ENCODE data around the gene SRPK2. TPM values are rescaled to one million over a fixed set of nuclear protein-coding genes. Genes with fewer than 3 reads are reported as not detected.

The SRPK2 gene
- total RNA-seq, 1 donor from 2014 or later: 26.7 TPM

DNA sequence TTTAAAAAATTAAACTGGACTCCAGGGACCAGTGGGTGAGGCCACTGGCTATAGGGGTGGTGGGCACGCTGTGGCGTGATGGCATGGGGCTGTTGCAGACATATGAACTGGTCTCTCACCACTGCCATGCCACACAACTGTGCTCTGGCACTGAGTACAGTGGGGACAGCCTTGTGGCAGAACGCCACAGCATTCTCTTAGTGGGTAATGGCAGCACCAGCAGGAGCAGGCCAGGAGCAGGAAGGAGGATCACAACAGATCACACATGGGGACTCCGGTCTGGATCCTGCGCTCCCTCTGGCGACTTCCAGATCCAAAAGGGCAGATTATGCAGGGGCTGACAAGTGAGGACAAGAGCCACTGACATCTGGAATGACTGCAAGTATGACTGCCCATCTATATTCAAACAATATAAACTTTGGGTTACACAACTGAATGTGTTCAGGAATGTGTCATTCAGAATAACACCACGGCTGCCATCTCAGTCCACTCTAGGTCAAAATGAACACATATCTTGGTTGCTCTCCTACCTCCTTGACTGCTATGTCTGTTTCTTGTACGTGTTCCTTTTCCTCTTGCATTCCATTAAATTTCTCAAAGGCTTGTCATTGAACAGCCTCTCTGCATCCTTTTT is 198.7 kb downstream of the SRPK2 start:
- TF ChIP-seq, protein P1, sequence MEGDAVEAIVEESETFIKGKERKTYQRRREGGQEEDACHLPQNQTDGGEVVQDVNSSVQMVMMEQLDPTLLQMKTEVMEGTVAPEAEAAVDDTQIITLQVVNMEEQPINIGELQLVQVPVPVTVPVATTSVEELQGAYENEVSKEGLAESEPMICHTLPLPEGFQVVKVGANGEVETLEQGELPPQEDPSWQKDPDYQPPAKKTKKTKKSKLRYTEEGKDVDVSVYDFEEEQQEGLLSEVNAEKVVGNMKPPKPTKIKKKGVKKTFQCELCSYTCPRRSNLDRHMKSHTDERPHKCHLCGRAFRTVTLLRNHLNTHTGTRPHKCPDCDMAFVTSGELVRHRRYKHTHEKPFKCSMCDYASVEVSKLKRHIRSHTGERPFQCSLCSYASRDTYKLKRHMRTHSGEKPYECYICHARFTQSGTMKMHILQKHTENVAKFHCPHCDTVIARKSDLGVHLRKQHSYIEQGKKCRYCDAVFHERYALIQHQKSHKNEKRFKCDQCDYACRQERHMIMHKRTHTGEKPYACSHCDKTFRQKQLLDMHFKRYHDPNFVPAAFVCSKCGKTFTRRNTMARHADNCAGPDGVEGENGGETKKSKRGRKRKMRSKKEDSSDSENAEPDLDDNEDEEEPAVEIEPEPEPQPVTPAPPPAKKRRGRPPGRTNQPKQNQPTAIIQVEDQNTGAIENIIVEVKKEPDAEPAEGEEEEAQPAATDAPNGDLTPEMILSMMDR (conservative IDR thresholded peaks at IDR 0.05; ENCODE audit: low read depth, low read length): no peak
- no peak overlapping the region for H3K4me3 ChIP-seq (ENCODE audit: low read depth, low read length)
- no peak for DNase-seq (ENCODE audit: low read depth)

DNA sequence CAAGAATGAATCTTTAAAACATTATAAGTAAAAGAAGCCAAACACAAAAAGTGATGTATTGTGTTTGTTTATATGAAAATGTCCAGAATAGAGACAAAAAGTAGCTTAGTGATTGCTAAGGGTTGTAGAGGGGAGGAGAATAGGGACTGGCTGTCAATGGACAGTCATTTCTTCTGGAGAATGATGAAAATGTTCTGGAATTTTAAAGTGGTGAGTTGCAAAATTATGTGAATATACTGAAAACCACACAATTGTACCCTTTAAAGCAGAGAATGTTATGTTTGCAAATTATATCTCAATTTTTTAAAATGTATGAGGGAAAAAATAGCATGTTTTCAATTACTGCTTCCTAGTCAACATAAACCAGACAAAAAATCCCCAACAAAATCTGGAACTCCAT is 200.5 kb downstream of the SRPK2 start:
- no peak overlapping the region for H3K4me3 ChIP-seq (ENCODE audit: low read depth, low read length)
- no peak for DNase-seq (ENCODE audit: low read depth)
- TF ChIP-seq, protein P1 (conservative IDR thresholded peaks at IDR 0.05; ENCODE audit: low read depth, low read length): no peak

DNA sequence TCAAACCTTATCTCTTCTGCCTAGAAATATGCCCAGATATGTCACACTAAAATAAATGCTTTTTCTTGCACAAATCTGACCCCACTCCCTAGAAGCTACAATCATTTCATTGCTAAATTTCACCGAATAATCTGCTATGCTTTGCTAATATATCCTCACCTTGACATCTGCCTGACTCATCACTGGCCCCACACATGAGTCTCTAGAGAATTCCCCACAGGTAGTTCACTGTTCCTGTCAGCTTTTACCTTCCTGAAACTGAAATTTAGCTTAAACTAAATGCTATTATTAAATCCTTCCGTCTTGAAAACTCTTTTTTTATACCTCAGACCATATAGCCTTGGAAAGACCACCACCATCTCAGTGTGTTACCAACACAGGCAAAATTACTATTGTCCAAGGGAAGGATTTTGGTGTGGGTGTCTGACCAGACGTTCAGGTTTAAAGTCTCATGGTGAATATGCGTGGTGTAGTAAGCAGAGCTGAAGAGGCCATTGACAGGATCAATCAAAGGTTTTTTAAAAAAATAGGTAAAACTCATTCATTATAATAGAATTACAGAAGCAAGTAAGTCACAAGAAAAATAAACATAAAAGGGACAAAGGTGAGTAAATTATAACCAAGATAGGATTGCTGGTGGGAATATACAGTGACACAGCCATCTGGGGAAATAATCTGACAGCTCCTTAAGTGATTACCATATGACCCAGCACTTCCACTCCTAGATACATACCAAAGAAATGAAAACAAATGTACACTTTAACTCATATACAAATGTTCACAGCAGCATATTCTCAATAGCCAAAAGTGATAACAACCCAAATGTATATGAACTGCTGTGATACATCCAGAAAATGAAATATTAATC is 201.2 kb downstream of the SRPK2 start:
- no peak for DNase-seq (ENCODE audit: low read depth)

DNA sequence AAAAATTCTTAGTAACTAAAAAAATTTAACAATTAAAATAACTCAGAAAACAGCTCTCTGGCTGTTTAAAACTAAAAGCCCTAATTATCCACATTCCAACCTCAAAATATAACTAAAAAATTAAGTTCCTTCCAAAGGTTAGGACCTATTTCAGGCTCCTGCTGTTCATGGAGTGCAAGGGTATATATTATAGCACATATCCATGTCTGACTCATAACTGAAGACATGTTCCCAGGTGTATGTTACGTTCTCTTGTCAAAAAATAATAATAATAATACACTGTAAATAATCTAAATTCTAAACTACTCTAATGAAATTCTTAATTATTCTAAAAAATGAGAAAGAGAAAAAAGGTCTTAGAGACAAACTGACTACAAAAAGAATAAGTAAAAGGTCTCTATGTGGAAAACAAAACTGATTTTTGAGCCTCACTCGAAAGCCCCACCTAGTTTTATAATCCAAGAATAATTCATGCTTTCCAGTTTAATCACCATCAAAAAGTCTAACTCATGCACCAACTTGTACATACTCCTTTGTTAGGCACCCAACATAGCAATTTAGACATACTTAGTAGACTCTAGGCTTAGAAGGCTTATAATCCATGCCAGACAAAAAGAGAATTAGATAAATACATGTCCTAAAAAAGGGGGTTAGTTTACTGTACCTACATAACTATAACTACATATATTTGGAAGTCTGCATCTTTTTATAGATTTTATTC is 203.3 kb downstream of the SRPK2 start:
- no peak for DNase-seq (ENCODE audit: low read depth)
- H3K4me3 ChIP-seq (ENCODE audit: low read depth, low read length): no peak overlapping the region
- TF ChIP-seq, protein P1 (conservative IDR thresholded peaks at IDR 0.05; ENCODE audit: low read depth, low read length): no peak

More for the DNA sequence above, 201.2 kb downstream of the SRPK2 start:
- TF ChIP-seq, protein P1 (conservative IDR thresholded peaks at IDR 0.05; ENCODE audit: low read depth, low read length): no peak
- no peak overlapping the region for H3K4me3 ChIP-seq (ENCODE audit: low read depth, low read length)

DNA sequence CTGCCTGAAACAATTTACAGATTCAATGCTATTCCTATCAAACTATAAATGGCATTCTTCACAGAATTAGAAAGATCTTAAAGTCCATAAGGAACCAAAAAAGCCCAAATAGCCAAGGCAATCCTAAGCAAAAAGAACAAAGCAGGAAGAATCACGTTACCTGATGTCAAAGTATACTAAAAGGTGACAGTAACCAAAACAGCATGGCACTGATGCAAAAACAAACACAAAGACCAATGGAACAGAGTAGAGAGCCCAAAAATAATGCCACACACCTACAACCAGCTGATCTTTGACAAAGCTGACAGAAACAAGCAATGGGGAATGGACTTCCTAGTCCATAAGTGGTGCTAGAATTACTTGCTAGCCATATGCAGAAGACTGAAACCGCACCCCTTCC is 208.7 kb downstream of the SRPK2 start:
- no peak overlapping the region for H3K4me3 ChIP-seq (ENCODE audit: low read depth, low read length)
- no peak for DNase-seq (ENCODE audit: low read depth)
- TF ChIP-seq, protein P1 (conservative IDR thresholded peaks at IDR 0.05; ENCODE audit: low read depth, low read length): no peak

DNA sequence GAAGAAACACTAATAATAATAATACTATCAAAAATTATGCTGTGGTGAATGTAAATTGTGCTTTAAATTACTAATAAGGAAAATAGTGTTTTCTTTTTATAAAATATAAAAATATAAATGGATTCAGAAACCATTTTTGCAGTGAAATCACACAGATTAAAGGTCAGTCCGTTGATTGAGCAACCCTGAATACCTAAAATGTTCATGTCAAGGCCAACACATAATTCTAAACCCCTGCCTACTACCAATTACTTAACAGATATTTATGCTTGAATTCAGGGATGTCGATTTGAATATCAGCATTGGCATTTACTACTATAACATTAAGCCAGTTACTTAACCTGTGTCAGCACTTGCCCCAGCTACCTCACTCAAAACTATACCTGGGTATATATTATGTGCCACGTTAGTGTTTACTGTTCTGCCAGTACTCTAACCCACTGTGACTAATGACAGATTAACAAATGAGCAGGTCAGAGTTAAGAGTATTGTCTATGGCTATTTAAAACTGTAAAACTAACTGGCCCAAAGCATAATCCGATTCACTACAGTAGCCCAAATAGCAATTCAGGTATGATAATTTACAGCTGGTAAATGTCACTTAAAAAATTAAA is 209.7 kb downstream of the SRPK2 start:
- no peak for DNase-seq (ENCODE audit: low read depth)
- TF ChIP-seq, protein P1 (conservative IDR thresholded peaks at IDR 0.05; ENCODE audit: low read depth, low read length): no peak
- no peak overlapping the region for H3K4me3 ChIP-seq (ENCODE audit: low read depth, low read length)

All from epithelial cell of proximal tubule (primary cell).